ENCODE data around the gene PSMD4.

The PSMD4 gene

DNA sequence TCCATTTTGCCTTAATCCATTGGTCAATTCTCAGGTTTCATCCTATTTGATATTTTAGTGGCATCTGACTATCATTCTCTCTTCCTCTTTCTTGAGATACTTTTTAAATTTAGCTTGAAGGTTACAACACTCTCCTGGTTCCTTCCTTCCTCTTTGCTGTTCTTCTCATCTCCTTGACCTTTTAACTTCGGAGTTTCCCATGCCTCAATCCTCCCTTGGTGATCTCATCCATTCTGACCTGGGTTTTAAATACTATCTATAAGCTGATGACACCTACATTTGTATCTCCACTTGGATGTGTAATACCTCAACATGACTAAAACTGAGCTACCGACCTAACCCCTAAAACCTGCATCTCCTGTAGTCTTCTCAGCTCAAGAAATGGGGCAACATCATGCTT lies 22.7 kb downstream of the PSMD4 start:
- H3K4me3 ChIP-seq (ENCODE audit: low read depth, low read length): no peak overlapping the region
- ChIA-PET CTCF (interaction anchor here (0.7 to 1.3 kb wide), 2 partner anchors 17 to 63 kb away, joined by 3 read pairs; no protein-coding TSS in a partner anchor), POLR2A (no interaction called here)
- TF ChIP-seq, protein P1, sequence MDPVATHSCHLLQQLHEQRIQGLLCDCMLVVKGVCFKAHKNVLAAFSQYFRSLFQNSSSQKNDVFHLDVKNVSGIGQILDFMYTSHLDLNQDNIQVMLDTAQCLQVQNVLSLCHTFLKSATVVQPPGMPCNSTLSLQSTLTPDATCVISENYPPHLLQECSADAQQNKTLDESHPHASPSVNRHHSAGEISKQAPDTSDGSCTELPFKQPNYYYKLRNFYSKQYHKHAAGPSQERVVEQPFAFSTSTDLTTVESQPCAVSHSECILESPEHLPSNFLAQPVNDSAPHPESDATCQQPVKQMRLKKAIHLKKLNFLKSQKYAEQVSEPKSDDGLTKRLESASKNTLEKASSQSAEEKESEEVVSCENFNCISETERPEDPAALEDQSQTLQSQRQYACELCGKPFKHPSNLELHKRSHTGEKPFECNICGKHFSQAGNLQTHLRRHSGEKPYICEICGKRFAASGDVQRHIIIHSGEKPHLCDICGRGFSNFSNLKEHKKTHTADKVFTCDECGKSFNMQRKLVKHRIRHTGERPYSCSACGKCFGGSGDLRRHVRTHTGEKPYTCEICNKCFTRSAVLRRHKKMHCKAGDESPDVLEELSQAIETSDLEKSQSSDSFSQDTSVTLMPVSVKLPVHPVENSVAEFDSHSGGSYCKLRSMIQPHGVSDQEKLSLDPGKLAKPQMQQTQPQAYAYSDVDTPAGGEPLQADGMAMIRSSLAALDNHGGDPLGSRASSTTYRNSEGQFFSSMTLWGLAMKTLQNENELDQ (tag by site-specific recombination; IDR thresholded peaks at IDR 0.05; ENCODE audit: low read depth): no peak
- TF ChIP-seq KLF16 (tag by site-specific recombination; IDR thresholded peaks at IDR 0.05) (no peak), ZFP69B (tag by site-specific recombination; IDR thresholded peaks at IDR 0.05) (no peak), BCL11B (tag by site-specific recombination; IDR thresholded peaks at IDR 0.05; ENCODE audit: low read depth) (no peak), ZNF140 (tag by site-specific recombination; IDR thresholded peaks at IDR 0.05) (no peak), ZNF549 (tag by site-specific recombination; IDR thresholded peaks at IDR 0.05) (no peak), ZNF214 (tag by site-specific recombination; IDR thresholded peaks at IDR 0.05; ENCODE audit: borderline replicate concordance) (no peak), ZNF37A (tag by site-specific recombination; IDR thresholded peaks at IDR 0.05) (no peak), ZNF76 (tag by site-specific recombination; IDR thresholded peaks at IDR 0.05; ENCODE audit: borderline replicate concordance, low read depth) (no peak), SALL2 (tag by site-specific recombination; IDR thresholded peaks at IDR 0.05; ENCODE audit: borderline replicate concordance) (no peak), SP2 (tag by site-specific recombination; IDR thresholded peaks at IDR 0.05) (no peak), ZNF155 (tag by site-specific recombination; IDR thresholded peaks at IDR 0.05) (no peak), ZSCAN23 (tag by site-specific recombination; IDR thresholded peaks at IDR 0.05) (no peak), KLF8 (tag by site-specific recombination; IDR thresholded peaks at IDR 0.05) (no peak)
- TF ChIP-seq, protein P2, sequence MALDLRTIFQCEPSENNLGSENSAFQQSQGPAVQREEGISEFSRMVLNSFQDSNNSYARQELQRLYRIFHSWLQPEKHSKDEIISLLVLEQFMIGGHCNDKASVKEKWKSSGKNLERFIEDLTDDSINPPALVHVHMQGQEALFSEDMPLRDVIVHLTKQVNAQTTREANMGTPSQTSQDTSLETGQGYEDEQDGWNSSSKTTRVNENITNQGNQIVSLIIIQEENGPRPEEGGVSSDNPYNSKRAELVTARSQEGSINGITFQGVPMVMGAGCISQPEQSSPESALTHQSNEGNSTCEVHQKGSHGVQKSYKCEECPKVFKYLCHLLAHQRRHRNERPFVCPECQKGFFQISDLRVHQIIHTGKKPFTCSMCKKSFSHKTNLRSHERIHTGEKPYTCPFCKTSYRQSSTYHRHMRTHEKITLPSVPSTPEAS (tag by site-specific recombination; IDR thresholded peaks at IDR 0.05): no peak
- TF ChIP-seq, protein P3, sequence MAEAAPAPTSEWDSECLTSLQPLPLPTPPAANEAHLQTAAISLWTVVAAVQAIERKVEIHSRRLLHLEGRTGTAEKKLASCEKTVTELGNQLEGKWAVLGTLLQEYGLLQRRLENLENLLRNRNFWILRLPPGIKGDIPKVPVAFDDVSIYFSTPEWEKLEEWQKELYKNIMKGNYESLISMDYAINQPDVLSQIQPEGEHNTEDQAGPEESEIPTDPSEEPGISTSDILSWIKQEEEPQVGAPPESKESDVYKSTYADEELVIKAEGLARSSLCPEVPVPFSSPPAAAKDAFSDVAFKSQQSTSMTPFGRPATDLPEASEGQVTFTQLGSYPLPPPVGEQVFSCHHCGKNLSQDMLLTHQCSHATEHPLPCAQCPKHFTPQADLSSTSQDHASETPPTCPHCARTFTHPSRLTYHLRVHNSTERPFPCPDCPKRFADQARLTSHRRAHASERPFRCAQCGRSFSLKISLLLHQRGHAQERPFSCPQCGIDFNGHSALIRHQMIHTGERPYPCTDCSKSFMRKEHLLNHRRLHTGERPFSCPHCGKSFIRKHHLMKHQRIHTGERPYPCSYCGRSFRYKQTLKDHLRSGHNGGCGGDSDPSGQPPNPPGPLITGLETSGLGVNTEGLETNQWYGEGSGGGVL (tag by site-specific recombination; IDR thresholded peaks at IDR 0.05): no peak
- peaks cover 0 to 3% of the 10 kb centered on the region in 2 experiments; a peak in 1 of 3 replicates for H3K36me3 ChIP-seq (ENCODE audit: control insufficient read depth in 2 of 2, insufficient read depth in 1 of 2, low read length in 2 of 2)
- no peaks in the 10 kb centered on the region for H3K9me3 ChIP-seq (ENCODE audit: control insufficient read depth, insufficient read depth, low read depth, low read length)
- no peaks in the 10 kb centered on the region for H3K4me1 ChIP-seq (ENCODE audit: control insufficient read depth, insufficient read depth, low read length)
- H3K27ac ChIP-seq (ENCODE audit: extremely low read depth, low read depth, low read length): no peak overlapping the region

DNA sequence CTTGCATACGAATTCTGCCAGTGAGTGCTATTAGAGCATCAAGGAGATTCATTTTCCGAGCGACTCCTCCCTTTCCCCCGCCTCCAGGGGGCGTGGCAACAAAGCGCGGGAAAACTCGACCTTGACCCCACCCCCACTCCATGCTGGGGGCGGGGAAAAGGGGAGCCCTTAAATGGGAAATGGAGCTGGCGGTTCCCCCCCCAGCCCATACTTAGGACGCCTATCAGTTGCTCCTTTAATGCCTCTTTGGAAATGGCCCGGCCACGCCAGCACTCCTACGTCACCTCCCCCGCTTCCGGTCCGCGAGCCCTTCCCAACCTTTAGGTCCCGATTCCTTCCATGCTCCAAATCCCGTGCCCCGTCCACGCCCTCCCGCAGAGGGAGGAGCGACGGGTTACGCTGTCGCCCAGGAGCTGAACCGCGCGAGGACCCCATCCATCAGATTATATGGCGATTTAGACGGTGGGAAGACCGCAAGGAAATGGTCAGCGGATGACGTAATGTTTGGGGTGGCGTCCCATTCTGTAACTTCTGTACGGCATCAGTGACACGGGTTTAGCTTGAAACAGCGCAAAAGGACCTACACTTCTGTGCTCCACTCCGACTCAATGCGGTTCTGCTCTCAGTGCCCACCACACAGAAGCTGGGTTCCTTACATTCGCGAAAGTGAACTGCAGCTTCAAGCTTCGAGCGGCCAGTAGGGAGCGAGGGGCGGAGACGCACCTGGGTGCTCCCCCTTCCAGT lies 26.9 kb downstream of the PSMD4 start:
- POLR2A ChIA-PET: interaction anchor here (0.5 to 2.1 kb wide), 36 partner anchors 8 to 711 kb away, joined by 3 to 24 read pairs (median 4); partner anchors contain the start of genes CDC42SE1, MRPL9, PI4KB and PIP5K1A
- Histone ChIP-seq H3K36me3 (ENCODE audit: control insufficient read depth in 2 of 2, insufficient read depth in 1 of 2, low read length in 2 of 2) (peaks cover 0 to 23% of the 10 kb centered on the region in 2 experiments; a peak in 2 of 3 replicates), H3K4me1 (ENCODE audit: control insufficient read depth, insufficient read depth, low read length) (no peaks in the 10 kb centered on the region), H3K4me3 (ENCODE audit: low read depth, low read length) (peak overlapping the region; percentile 77), H3K9me3 (ENCODE audit: control insufficient read depth, insufficient read depth, low read depth, low read length) (no peaks in the 10 kb centered on the region), H3K27ac (ENCODE audit: extremely low read depth, low read depth, low read length) (peak overlapping the region; percentile 90)
- CTCF ChIA-PET: interaction anchor here (0.7 to 1.2 kb wide), 10 partner anchors 19 to 720 kb away, joined by 3 to 8 read pairs (median 4); partner anchors contain the start of gene PI4KB
- TF ChIP-seq, protein P4, sequence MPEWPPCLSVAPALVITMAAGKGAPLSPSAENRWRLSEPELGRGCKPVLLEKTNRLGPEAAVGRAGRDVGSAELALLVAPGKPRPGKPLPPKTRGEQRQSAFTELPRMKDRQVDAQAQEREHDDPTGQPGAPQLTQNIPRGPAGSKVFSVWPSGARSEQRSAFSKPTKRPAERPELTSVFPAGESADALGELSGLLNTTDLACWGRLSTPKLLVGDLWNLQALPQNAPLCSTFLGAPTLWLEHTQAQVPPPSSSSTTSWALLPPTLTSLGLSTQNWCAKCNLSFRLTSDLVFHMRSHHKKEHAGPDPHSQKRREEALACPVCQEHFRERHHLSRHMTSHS (tag by site-specific recombination; IDR thresholded peaks at IDR 0.05): no peak
- TF ChIP-seq GLIS2 (tag by site-specific recombination; IDR thresholded peaks at IDR 0.05) (peak; percentile 82), GLI2 (tag by site-specific recombination; IDR thresholded peaks at IDR 0.05; ENCODE audit: borderline replicate concordance, low read depth) (no peak), ZNF626 (tag by site-specific recombination; IDR thresholded peaks at IDR 0.05) (no peak), ZNF596 (tag by site-specific recombination; IDR thresholded peaks at IDR 0.05) (no peak), ZNF239 (tag by site-specific recombination; IDR thresholded peaks at IDR 0.05) (peak; percentile 38; the same call in 1 of the 2 replicates), KLF1 (tag by site-specific recombination; IDR thresholded peaks at IDR 0.05) (peak; percentile 85), ZNF433 (tag by site-specific recombination; IDR thresholded peaks at IDR 0.05; ENCODE audit: low read depth) (no peak)
- TF ChIP-seq, protein P5, sequence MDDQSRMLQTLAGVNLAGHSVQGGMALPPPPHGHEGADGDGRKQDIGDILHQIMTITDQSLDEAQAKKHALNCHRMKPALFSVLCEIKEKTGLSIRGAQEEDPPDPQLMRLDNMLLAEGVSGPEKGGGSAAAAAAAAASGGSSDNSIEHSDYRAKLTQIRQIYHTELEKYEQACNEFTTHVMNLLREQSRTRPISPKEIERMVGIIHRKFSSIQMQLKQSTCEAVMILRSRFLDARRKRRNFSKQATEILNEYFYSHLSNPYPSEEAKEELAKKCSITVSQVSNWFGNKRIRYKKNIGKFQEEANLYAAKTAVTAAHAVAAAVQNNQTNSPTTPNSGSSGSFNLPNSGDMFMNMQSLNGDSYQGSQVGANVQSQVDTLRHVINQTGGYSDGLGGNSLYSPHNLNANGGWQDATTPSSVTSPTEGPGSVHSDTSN (CRISPR knock-in tag; IDR thresholded peaks at IDR 0.05): no peak
- TF ChIP-seq, protein P6, sequence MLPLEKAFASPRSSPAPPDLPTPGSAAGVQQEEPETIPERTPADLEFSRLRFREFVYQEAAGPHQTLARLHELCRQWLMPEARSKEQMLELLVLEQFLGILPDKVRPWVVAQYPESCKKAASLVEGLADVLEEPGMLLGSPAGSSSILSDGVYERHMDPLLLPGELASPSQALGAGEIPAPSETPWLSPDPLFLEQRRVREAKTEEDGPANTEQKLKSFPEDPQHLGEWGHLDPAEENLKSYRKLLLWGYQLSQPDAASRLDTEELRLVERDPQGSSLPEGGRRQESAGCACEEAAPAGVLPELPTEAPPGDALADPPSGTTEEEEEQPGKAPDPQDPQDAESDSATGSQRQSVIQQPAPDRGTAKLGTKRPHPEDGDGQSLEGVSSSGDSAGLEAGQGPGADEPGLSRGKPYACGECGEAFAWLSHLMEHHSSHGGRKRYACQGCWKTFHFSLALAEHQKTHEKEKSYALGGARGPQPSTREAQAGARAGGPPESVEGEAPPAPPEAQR (tag by site-specific recombination; IDR thresholded peaks at IDR 0.05): no peak

Measured in HEK293 (cell line).